GM20431 (cell line): ENCODE data around the gene OCRL.
"Not testable (repeated sequence)": the region's sequence is repeated elsewhere in the genome, so short reads cannot be mapped to it uniquely, and the experiment has no call there.

Experiments
- in situ Hi-C: fragments of 300-500 bp; cut with MseI, MboI; formaldehyde crosslinking; loops from one replicate; pipeline ENCODE4 v1.15.0; 2020; ENCODE audit warnings: low sequenced_read_pairs; ENCODE audit not compliant: unreplicated experiment

OCRL gene

GRCh38 chrX:129531132-129531531, 8.9 kb upstream of the OCRL start:
- in situ Hi-C loops: no loop called here

- in situ Hi-C loops: no loop called here
Observed at GRCh38 chrX:129534816-129535578, 5.1 kb upstream of the OCRL start.

- in situ Hi-C loops: no loop called here
Observed at GRCh38 chrX:129540722-129541184, 694 bp downstream of the OCRL start.

- in situ Hi-C loops: no loop called here
Observed at GRCh38 chrX:129544780-129545179, 4.7 kb downstream of the OCRL start.

GRCh38 chrX:129545408-129545807, 5.3 kb downstream of the OCRL start:
- in situ Hi-C loops: no loop called here

GRCh38 chrX:129549124-129549523, 9.1 kb downstream of the OCRL start:
- in situ Hi-C loops: no loop called here

- in situ Hi-C loops: no loop called here
Observed at GRCh38 chrX:129553619-129554288, 13.7 kb downstream of the OCRL start.

GRCh38 chrX:129554816-129555215, 14.8 kb downstream of the OCRL start:
- in situ Hi-C loops: not testable (repeated sequence)

- in situ Hi-C loops: no loop called here
Observed at GRCh38 chrX:129556806-129557315, 16.8 kb downstream of the OCRL start.

GRCh38 chrX:129557844-129558480, 17.9 kb downstream of the OCRL start:
- in situ Hi-C loops: no loop called here

GRCh38 chrX:129559783-129560182, 19.7 kb downstream of the OCRL start:
- in situ Hi-C loops: no loop called here

- in situ Hi-C loops: no loop called here
Observed at GRCh38 chrX:129561453-129561852, 21.4 kb downstream of the OCRL start.

- in situ Hi-C loops: not testable (repeated sequence)
Observed at GRCh38 chrX:129564345-129564744, 24.3 kb downstream of the OCRL start.

GRCh38 chrX:129565046-129565650, 25.1 kb downstream of the OCRL start:
- in situ Hi-C loops: no loop called here

- in situ Hi-C loops: no loop called here
Observed at GRCh38 chrX:129566073-129566472, 26.0 kb downstream of the OCRL start.

- in situ Hi-C loops: no loop called here
Observed at GRCh38 chrX:129568349-129568748, 28.3 kb downstream of the OCRL start.

GRCh38 chrX:129572422-129572821, 32.4 kb downstream of the OCRL start:
- in situ Hi-C loops: no loop called here

- in situ Hi-C loops: not testable (repeated sequence)
Observed at GRCh38 chrX:129573652-129574051, 33.6 kb downstream of the OCRL start.

- in situ Hi-C loops: no loop called here
Observed at GRCh38 chrX:129574214-129574613, 34.2 kb downstream of the OCRL start.

GRCh38 chrX:129576539-129576938, 36.5 kb downstream of the OCRL start:
- in situ Hi-C loops: no loop called here
